HepG2 (cell line): ENCODE data around the gene PTPRC. TPM values are rescaled to one million over a fixed set of nuclear protein-coding genes. Genes with fewer than 3 reads are reported as not detected.

Experiments used
- CHCHD3 ChIP-seq: sonication (generic); formaldehyde crosslinking; IDR thresholded peaks from 2 replicates; pipeline ENCODE4 v1.8.0; 2022; ENCODE audit warnings: mild to moderate bottlenecking, missing genetic modification reagents, moderate library complexity
- EHMT2 ChIP-seq: fragments of 200-600 bp; sonication (generic); IDR thresholded peaks from 2 replicates; pipeline ENCODE4 v1.7.0; 2017; ENCODE audit warnings: antibody characterized with exemption, low read depth, low read length, borderline replicate concordance
- GPBP1L1 ChIP-seq: sonication (generic); formaldehyde crosslinking; IDR thresholded peaks from 2 replicates; pipeline ENCODE4 v1.5.0; 2020; ENCODE audit warnings: mild to moderate bottlenecking, missing genetic modification reagents
- KAT8 ChIP-seq: IDR thresholded peaks from 2 replicates; pipeline ENCODE4 v1.6.1; 2016; ENCODE audit warnings: missing genetic modification reagents, missing compliant biosample characterization
- LRRFIP1 ChIP-seq: sonication (generic); formaldehyde crosslinking; conservative IDR thresholded peaks from 2 replicates; pipeline ENCODE4 v1.4.0; 2020; ENCODE audit warnings: missing genetic modification reagents
- NCOA1 ChIP-seq: sonication (generic); formaldehyde crosslinking; IDR thresholded peaks from 2 replicates; pipeline ENCODE4 v1.9.0; 2021; ENCODE audit warnings: missing genetic modification reagents
- NR0B2 ChIP-seq: sonication (generic); formaldehyde crosslinking; IDR thresholded peaks from 2 replicates; pipeline ENCODE4 v1.4.0; 2020; ENCODE audit warnings: mild to moderate bottlenecking, missing genetic modification reagents
- ZBTB34 ChIP-seq: sonication (generic); formaldehyde crosslinking; IDR thresholded peaks from 2 replicates; pipeline ENCODE4 v1.8.0; 2022; ENCODE audit warnings: mild to moderate bottlenecking, missing genetic modification reagents
- ZBTB40 ChIP-seq, 2 experiments: fragments of 450-650 bp in 1 of 2; sonication (generic) in 1 of 2; formaldehyde crosslinking in 1 of 2; IDR thresholded peaks; 2 replicates each; pipeline versions ENCODE4 v1.6.1 to v1.8.0; 2016 to 2022; ENCODE audit warnings: antibody characterized with exemption in 1 of 2, mild to moderate bottlenecking in 1 of 2, missing genetic modification reagents in 1 of 2
- ZNF383 ChIP-seq: sonication (generic); formaldehyde crosslinking; IDR thresholded peaks from 2 replicates; pipeline ENCODE4 v1.4.0; 2020; ENCODE audit warnings: missing genetic modification reagents, mild to moderate bottlenecking, borderline replicate concordance
- ZNF615 ChIP-seq: sonication (generic); formaldehyde crosslinking; IDR thresholded peaks from 2 replicates; pipeline ENCODE4 v1.5.0; 2020; ENCODE audit warnings: mild to moderate bottlenecking, missing genetic modification reagents, borderline replicate concordance
- polyA plus RNA-seq, 8 experiments: library from polyadenylated mRNA; depleted of rRNA in 3 of 8; stranded (reverse) in 7 of 8; unstranded in 1 of 8; fragments of >200 nt; fragmentation: Illumina TruSeq in 4 of 8; extraction: Trizol in 4 of 8; gene quantifications; 2 replicates each; pipeline versions ENCODE4 v1.2.1 to v1.2.3, GENCODE V29; 2011 to 2016; ENCODE audit warnings: low read depth in 4 of 8, missing spikeins in 1 of 8, mixed read lengths in 1 of 8; ENCODE audit not compliant: insufficient read depth in 1 of 8
- total RNA-seq, 5 experiments: library from RNA; depleted of rRNA; stranded (reverse); fragments of >200 nt; fragmentation: Illumina TruSeq; extraction: Trizol; gene quantifications; 2 replicates each; pipeline ENCODE4 v1.2.3, GENCODE V29; 2016; ENCODE audit warnings: low read depth in 1 of 5

Gene PTPRC
- total and polyA plus RNA-seq, 2 of the 13 experiments (the other 11 are each of a cell fraction or from before 2014, with no cell fraction given): not detected

GRCh38 chr1:198619375-198620140, 19.3 kb upstream of the PTPRC start (continued):
- TF ChIP-seq ZBTB40 (IDR thresholded peaks at IDR 0.05) (no peak), ZBTB40 (CRISPR knock-in tag; IDR thresholded peaks at IDR 0.05) (no peak), ZNF615 (CRISPR knock-in tag) (no peak), KAT8 (no peak), ZNF383 (CRISPR knock-in tag) (no peak), EHMT2 (no peak), ZBTB34 (CRISPR knock-in tag) (no peak), LRRFIP1 (CRISPR knock-in tag) (no peak), CHCHD3 (no peak), NCOA1 (CRISPR knock-in tag) (no peak), NR0B2 (CRISPR knock-in tag) (no peak), GPBP1L1 (CRISPR knock-in tag) (no peak)
